ENCODE results near the gene CDKAL1. TPM values are rescaled to one million over a fixed set of nuclear protein-coding genes. Genes with fewer than 3 reads are reported as not detected.

CDKAL1 gene
- total and polyA plus RNA-seq, 4 donors, result 2.0 to 12.9 (median 6.7) TPM

DNA sequence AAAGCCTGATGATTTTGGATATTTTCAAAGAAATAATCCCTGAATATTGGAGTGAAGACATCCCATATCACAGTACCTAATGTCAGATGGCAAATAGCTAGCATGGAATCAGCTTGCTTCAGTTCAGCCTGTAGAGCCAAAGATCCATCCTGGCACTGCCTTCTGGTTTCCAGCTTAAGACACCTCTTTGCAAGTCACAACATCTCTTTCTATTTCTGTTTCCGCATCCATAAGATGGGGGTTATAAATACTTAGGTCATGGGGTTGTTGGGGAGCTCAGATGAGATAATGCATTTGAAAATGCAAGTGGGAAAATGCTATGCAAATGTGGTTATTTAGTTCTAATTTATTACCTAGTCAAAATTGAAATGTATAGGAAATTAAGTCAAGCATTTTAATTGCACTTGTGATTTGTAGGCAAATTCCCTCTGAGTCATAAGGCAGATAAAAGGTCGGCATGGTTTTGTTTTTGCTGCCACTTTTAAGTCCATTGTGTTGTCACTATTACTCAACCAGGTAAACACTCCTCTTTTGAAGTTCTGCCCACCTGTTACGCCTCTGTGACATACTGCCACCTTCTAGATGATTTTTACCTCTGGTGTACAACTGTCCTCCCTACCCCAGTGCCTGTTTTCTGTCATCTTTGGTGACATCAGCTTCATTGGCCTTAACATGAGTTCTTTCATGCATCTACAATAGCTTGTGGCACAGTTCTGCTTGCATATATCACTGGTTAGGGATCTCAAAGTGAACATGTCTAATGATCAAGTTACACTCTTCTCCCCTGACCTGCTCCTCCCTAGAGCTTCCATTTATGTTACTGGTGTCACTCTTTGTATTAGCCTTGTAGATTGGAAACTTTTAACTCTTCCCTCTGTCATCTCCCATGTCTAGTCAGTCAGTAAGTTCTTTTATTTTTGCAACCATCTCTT lies 96.6 kb downstream of the CDKAL1 start:
- Histone ChIP-seq H3K36me3 (ENCODE audit: control insufficient read depth in 4 of 4, insufficient read depth in 3 of 4, low read depth in 1 of 4, low read length in 3 of 4) (no peaks in the 10 kb centered on the region), H3K4me1 (ENCODE audit: control insufficient read depth in 4 of 4, insufficient read depth in 4 of 4, low read length in 3 of 4) (peaks cover 0 to 3% (median 0%) of the 10 kb centered on the region in 4 donors)
- 57% methylated on average over 3 of the region's 3 CpGs for WGBS

DNA sequence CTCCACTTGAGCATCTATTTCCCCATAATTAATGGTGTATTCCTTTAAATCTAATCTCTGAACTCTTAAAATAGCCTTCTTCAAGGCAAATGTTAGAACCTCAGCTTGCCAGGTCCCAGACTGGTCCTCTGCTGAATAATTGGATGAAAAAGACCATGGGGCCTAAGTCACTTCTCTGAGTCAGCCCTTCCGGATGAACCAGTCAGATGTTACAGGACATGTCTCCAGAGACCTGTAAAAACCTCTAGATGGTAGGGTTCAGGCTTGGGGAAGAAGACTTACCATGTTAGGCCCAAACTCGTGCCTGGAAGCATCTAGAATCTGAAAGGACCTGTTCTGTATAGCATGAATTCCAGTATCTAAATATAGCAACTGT lies 97.3 kb downstream of the CDKAL1 start:
- Histone ChIP-seq H3K36me3 (ENCODE audit: control insufficient read depth in 4 of 4, insufficient read depth in 3 of 4, low read depth in 1 of 4, low read length in 3 of 4) (no peaks in the 10 kb centered on the region), H3K4me3 (ENCODE audit: low read depth in 1 of 3, low read length in 3 of 3) (no peak overlapping the region), H3K27me3 (ENCODE audit: control insufficient read depth in 4 of 4, insufficient read depth in 4 of 4, low read length in 3 of 4) (no peaks in the 10 kb centered on the region), H3K9ac (ENCODE audit: low read depth in 1 of 2, low read length in 2 of 2) (no peak overlapping the region), H3K27ac (ENCODE audit: low read depth in 1 of 2, low read length in 2 of 2) (no peak overlapping the region), H3K4me1 (ENCODE audit: control insufficient read depth in 4 of 4, insufficient read depth in 4 of 4, low read length in 3 of 4) (peaks cover 0 to 3% (median 0%) of the 10 kb centered on the region in 4 donors), H3K9me3 (ENCODE audit: control insufficient read depth in 4 of 4, low read length in 3 of 4) (no peaks in the 10 kb centered on the region)
- 94% methylated on average over 2 of the region's 2 CpGs for WGBS
- DNase-seq (ENCODE audit: low spot score), result no peak
- no peak for TF ChIP-seq JUND (IDR thresholded peaks at IDR 0.05)
- TF ChIP-seq NR2F2 (IDR thresholded peaks at IDR 0.05), result no peak
- no peak for TF ChIP-seq FOXA2 (IDR thresholded peaks at IDR 0.05)
- TF ChIP-seq HNF4G (IDR thresholded peaks at IDR 0.05), result no peak
- no peak for TF ChIP-seq TAF1 (conservative IDR thresholded peaks at IDR 0.05)
- no peak for TF ChIP-seq SP1 (IDR thresholded peaks at IDR 0.05)
- TF ChIP-seq EGR1 (IDR thresholded peaks at IDR 0.05; ENCODE audit: low read depth in 2 of 2), result no peak
- no peak for TF ChIP-seq GABPA (IDR thresholded peaks at IDR 0.05 in 1 of 2, conservative IDR thresholded peaks at IDR 0.05 in 1 of 2)
- TF ChIP-seq, protein P1, sequence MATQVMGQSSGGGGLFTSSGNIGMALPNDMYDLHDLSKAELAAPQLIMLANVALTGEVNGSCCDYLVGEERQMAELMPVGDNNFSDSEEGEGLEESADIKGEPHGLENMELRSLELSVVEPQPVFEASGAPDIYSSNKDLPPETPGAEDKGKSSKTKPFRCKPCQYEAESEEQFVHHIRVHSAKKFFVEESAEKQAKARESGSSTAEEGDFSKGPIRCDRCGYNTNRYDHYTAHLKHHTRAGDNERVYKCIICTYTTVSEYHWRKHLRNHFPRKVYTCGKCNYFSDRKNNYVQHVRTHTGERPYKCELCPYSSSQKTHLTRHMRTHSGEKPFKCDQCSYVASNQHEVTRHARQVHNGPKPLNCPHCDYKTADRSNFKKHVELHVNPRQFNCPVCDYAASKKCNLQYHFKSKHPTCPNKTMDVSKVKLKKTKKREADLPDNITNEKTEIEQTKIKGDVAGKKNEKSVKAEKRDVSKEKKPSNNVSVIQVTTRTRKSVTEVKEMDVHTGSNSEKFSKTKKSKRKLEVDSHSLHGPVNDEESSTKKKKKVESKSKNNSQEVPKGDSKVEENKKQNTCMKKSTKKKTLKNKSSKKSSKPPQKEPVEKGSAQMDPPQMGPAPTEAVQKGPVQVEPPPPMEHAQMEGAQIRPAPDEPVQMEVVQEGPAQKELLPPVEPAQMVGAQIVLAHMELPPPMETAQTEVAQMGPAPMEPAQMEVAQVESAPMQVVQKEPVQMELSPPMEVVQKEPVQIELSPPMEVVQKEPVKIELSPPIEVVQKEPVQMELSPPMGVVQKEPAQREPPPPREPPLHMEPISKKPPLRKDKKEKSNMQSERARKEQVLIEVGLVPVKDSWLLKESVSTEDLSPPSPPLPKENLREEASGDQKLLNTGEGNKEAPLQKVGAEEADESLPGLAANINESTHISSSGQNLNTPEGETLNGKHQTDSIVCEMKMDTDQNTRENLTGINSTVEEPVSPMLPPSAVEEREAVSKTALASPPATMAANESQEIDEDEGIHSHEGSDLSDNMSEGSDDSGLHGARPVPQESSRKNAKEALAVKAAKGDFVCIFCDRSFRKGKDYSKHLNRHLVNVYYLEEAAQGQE (IDR thresholded peaks at IDR 0.05), result no peak
- TF ChIP-seq YY1 (IDR thresholded peaks at IDR 0.05), result no peak

More for the DNA sequence above, 96.6 kb downstream of the CDKAL1 start:
- no peaks in the 10 kb centered on the region for H3K9me3 ChIP-seq (ENCODE audit: control insufficient read depth in 4 of 4, low read length in 3 of 4)
- no peak overlapping the region for H3K4me3 ChIP-seq (ENCODE audit: low read depth in 1 of 3, low read length in 3 of 3)
- no peaks in the 10 kb centered on the region for H3K27me3 ChIP-seq (ENCODE audit: control insufficient read depth in 4 of 4, insufficient read depth in 4 of 4, low read length in 3 of 4)
- H3K9ac ChIP-seq (ENCODE audit: low read depth in 1 of 2, low read length in 2 of 2), result no peak overlapping the region
- DNase-seq (ENCODE audit: low spot score), result no peak
- TF ChIP-seq RXRA (IDR thresholded peaks at IDR 0.05) (peak in 1 of 2 donors; percentile 30), HNF4A (conservative IDR thresholded peaks at IDR 0.05) (peak; percentile 34 to 41), RAD21 (IDR thresholded peaks at IDR 0.05) (no peak), TAF1 (conservative IDR thresholded peaks at IDR 0.05) (no peak), JUND (IDR thresholded peaks at IDR 0.05) (peak in 1 of 2 donors; percentile 63), GABPA (IDR thresholded peaks at IDR 0.05 in 1 of 2, conservative IDR thresholded peaks at IDR 0.05 in 1 of 2) (no peak), ATF3 (IDR thresholded peaks at IDR 0.05) (no peak), MAX (IDR thresholded peaks at IDR 0.05) (no peak), CTCF (IDR thresholded peaks at IDR 0.05; ENCODE audit: low read depth, low read length, missing input control) (no peak), SP1 (IDR thresholded peaks at IDR 0.05) (no peak), FOXA2 (IDR thresholded peaks at IDR 0.05) (no peak), YY1 (IDR thresholded peaks at IDR 0.05) (no peak), EGR1 (IDR thresholded peaks at IDR 0.05; ENCODE audit: low read depth in 2 of 2) (no peak)
- TF ChIP-seq, protein P1 (IDR thresholded peaks at IDR 0.05), result no peak
- H3K27ac ChIP-seq (ENCODE audit: low read depth in 1 of 2, low read length in 2 of 2), result no peak overlapping the region

Measured in liver (tissue), 9 donors.